Naive thymus-derived CD4-positive, alpha-beta T cell (primary cell): ENCODE data around the gene FGF1. TPM values are rescaled to one million over a fixed set of nuclear protein-coding genes. Genes with fewer than 3 reads are reported as not detected.

Experiments used
- ATAC-seq: fragments of 150-1000 bp; cut with Tn5 transposase; 2 replicates; pipeline ENCODE4 v1.10.0; 2021; ENCODE audit warnings: mild to moderate bottlenecking, moderate library complexity
- CTCF ChIA-PET: fragments of 350-600 bp; sonication (Branson Sonifier 250); formaldehyde crosslinking; loops from one replicate; lab custom pipeline; 2021; ENCODE audit warnings: antibody characterized with exemption; lab: Charles Lee
- POLR2A ChIA-PET: fragments of 350-600 bp; sonication (Branson Sonifier 250); formaldehyde crosslinking; loops from one replicate; lab custom pipeline; 2021; ENCODE audit warnings: antibody characterized with exemption, inconsistent platforms; lab: Charles Lee
- DNase-seq, 9 donors: peaks; one replicate each; pipeline versions ENCODE4 v3.0.0 to v3.0.0-alpha.2; 2020 to 2022; ENCODE audit warnings: mixed read lengths in 1 of 9
- H3K27ac ChIP-seq: one replicate; pipeline ENCODE4 v1.7.0; 2013; ENCODE audit warnings: mild to moderate bottlenecking, low read depth, low read length, moderate library complexity
- H3K27me3 ChIP-seq, 2 donors: one replicate each; pipeline ENCODE4 v1.7.0; 2013; ENCODE audit warnings: low read length in 2 of 2, mild to moderate bottlenecking in 2 of 2, moderate library complexity in 2 of 2; ENCODE audit not compliant: control insufficient read depth in 2 of 2, insufficient read depth in 2 of 2
- H3K36me3 ChIP-seq, 3 experiments: 1 replicate in 2 of 3; 2 replicates in 1 of 3; pipeline ENCODE4 v1.7.0; 2013; ENCODE audit warnings: low read length in 3 of 3, mild to moderate bottlenecking in 3 of 3, moderate library complexity in 1 of 3; ENCODE audit not compliant: insufficient read depth in 3 of 3, control insufficient read depth in 2 of 3
- H3K4me1 ChIP-seq, 2 donors: one replicate each; pipeline ENCODE4 v1.7.0; 2013; ENCODE audit warnings: low read length in 2 of 2, mild to moderate bottlenecking in 2 of 2, moderate library complexity in 1 of 2; ENCODE audit not compliant: control insufficient read depth in 2 of 2, insufficient read depth in 2 of 2
- H3K4me3 ChIP-seq: 2 replicates; pipeline ENCODE4 v1.7.0; 2013; ENCODE audit warnings: mild to moderate bottlenecking, low read length
- H3K9me3 ChIP-seq, 3 experiments: 1 replicate in 2 of 3; 2 replicates in 1 of 3; pipeline ENCODE4 v1.7.0; 2013; ENCODE audit warnings: low read length in 3 of 3; ENCODE audit not compliant: control insufficient read depth in 2 of 3
- H3K27ac Mint-ChIP-seq, 9 donors: one replicate each; pipeline ENCODE4 v1.8.0; 2020 to 2022; ENCODE audit warnings: mixed read lengths in 9 of 9, mild to moderate bottlenecking in 8 of 9, moderate library complexity in 5 of 9, inconsistent platforms in 2 of 9
- H3K27me3 Mint-ChIP-seq, 5 donors: one replicate each; pipeline ENCODE4 v1.8.0; 2021 to 2022; ENCODE audit warnings: mixed read lengths in 5 of 5, mild to moderate bottlenecking in 1 of 5
- H3K36me3 Mint-ChIP-seq, 5 donors: one replicate each; pipeline ENCODE4 v1.8.0; 2020 to 2022; ENCODE audit warnings: mixed read lengths in 5 of 5, mild to moderate bottlenecking in 3 of 5, inconsistent platforms in 1 of 5
- H3K4me1 Mint-ChIP-seq, 7 donors: one replicate each; pipeline ENCODE4 v1.8.0; 2020 to 2022; ENCODE audit warnings: mixed read lengths in 7 of 7, mild to moderate bottlenecking in 3 of 7, inconsistent platforms in 1 of 7
- H3K4me3 Mint-ChIP-seq, 10 donors: one replicate each; pipeline ENCODE4 v1.8.0; 2020 to 2022; ENCODE audit warnings: mild to moderate bottlenecking in 10 of 10, mixed read lengths in 10 of 10, moderate library complexity in 6 of 10, inconsistent platforms in 2 of 10
- H3K9me3 Mint-ChIP-seq, 11 donors: one replicate each; pipeline ENCODE4 v1.8.0; 2020 to 2022; ENCODE audit warnings: mixed read lengths in 11 of 11, mild to moderate bottlenecking in 4 of 11, inconsistent platforms in 1 of 11, moderate library complexity in 1 of 11
- intact Hi-C, 2 donors: fragments of 100-400 bp; cut with micrococcal nuclease; formaldehyde crosslinking; loops; one replicate each; pipeline ENCODE4 v1.15.1; 2023
- polyA plus RNA-seq, 2 donors: library from polyadenylated mRNA; unstranded; fragments of 300-500 nt; fragmentation: Illumina TruSeq; gene quantifications; one replicate each; pipeline ENCODE4 v1.2.3, GENCODE V29; 2021
- total RNA-seq, 6 experiments: library from RNA in 5 of 6; stranded (reverse) in 5 of 6; gene quantifications; 1 replicate in 5 of 6; 2 replicates in 1 of 6; pipeline ENCODE4 v1.2.3 and lab custom pipeline; 2021 to 2026

The FGF1 gene
- total and polyA plus RNA-seq, 7 experiments from 2014 or later = not detected

GRCh38 chr5:142642427-142642826, 43.5 kb downstream of the FGF1 start:
- intact Hi-C loops = no loop called here
- Histone ChIP-seq H3K4me1 (no peaks in the 10 kb centered on the region), H3K36me3 (no peaks in the 10 kb centered on the region), H3K27me3 (peaks cover 0 to 7% of the 10 kb centered on the region in 2 donors), H3K4me3 (no peak overlapping the region), H3K27ac (no peak overlapping the region), H3K9me3 (no peaks in the 10 kb centered on the region)
- CTCF ChIA-PET = no interaction called here
- no peaks in the 10 kb centered on the region for H3K9me3 Mint-ChIP-seq
- no peaks in the 10 kb centered on the region for H3K36me3 Mint-ChIP-seq
- H3K27ac Mint-ChIP-seq = no peak overlapping the region
- POLR2A ChIA-PET = no interaction called here
- no peak for ATAC-seq
- no peaks in the 10 kb centered on the region for H3K4me1 Mint-ChIP-seq
- DNase-seq = no peak
- H3K4me3 Mint-ChIP-seq = no peak overlapping the region
- peaks cover 8 to 45% (median 13%) of the 10 kb centered on the region in 5 donors for H3K27me3 Mint-ChIP-seq

- Mint-ChIP-seq H3K36me3 (no peaks in the 10 kb centered on the region), H3K9me3 (no peaks in the 10 kb centered on the region), H3K4me1 (no peaks in the 10 kb centered on the region), H3K27ac (no peak overlapping the region), H3K27me3 (peaks cover 8 to 47% (median 14%) of the 10 kb centered on the region in 5 donors), H3K4me3 (no peak overlapping the region)
- Histone ChIP-seq H3K27ac (no peak overlapping the region), H3K9me3 (no peaks in the 10 kb centered on the region), H3K4me1 (no peaks in the 10 kb centered on the region), H3K36me3 (no peaks in the 10 kb centered on the region), H3K27me3 (peaks cover 0 to 7% of the 10 kb centered on the region in 2 donors), H3K4me3 (no peak overlapping the region)
- intact Hi-C loops = no loop called here
- DNase-seq = no peak
- ATAC-seq = no peak
- ChIA-PET CTCF (no interaction called here), POLR2A (no interaction called here)
These were observed 44.2 kb downstream of the FGF1 start for GRCh38 chr5:142641711-142642110.

DNA sequence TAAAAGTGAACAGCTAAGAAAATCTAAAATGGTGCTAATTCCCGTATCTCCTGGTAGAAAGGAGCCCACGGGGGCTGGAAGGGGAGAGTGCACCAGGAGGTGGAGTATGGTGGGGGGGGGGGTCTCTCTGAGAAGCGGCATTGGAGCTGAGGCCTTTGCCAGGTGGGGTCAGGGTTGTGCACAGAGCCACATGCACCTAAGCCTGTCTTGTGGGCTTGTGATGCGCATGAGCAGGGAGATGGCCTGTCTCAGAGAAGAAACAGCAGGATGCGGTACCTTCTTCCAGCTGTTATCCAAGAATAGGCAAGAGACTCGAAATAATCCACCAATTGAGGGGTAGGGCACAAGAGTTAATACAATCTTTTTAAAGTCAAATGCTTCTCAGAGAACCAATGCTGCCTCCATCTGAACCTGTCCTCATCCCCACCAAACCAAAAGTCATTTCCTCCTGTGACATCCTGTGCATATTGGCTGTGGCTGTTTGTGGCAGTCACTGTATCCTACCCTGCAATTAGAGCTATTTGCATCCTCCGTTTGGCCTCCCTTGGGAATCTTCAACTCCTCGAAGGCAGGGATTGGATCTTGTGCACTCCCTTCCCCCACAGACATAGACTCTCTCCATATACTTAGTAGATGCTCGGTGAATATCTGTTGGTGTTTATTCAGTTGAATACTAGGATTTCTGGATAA, 45.4 kb downstream of the FGF1 start:
- CTCF ChIA-PET = no interaction called here
- H3K4me3 ChIP-seq = no peak overlapping the region
- no peak for ATAC-seq
- H3K27me3 ChIP-seq = peaks cover 0 to 7% of the 10 kb centered on the region in 2 donors
- H3K4me3 Mint-ChIP-seq = no peak overlapping the region
- H3K36me3 ChIP-seq = no peaks in the 10 kb centered on the region
- H3K36me3 Mint-ChIP-seq = no peaks in the 10 kb centered on the region
- no peak overlapping the region for H3K27ac Mint-ChIP-seq
- POLR2A ChIA-PET = no interaction called here
- H3K9me3 Mint-ChIP-seq = no peaks in the 10 kb centered on the region
- intact Hi-C loops = no loop called here
- H3K27ac ChIP-seq = no peak overlapping the region
- H3K4me1 ChIP-seq = no peaks in the 10 kb centered on the region
- DNase-seq = no peak
- H3K9me3 ChIP-seq = no peaks in the 10 kb centered on the region
- H3K27me3 Mint-ChIP-seq = peaks cover 8 to 45% (median 20%) of the 10 kb centered on the region in 5 donors
- H3K4me1 Mint-ChIP-seq = no peaks in the 10 kb centered on the region

DNA sequence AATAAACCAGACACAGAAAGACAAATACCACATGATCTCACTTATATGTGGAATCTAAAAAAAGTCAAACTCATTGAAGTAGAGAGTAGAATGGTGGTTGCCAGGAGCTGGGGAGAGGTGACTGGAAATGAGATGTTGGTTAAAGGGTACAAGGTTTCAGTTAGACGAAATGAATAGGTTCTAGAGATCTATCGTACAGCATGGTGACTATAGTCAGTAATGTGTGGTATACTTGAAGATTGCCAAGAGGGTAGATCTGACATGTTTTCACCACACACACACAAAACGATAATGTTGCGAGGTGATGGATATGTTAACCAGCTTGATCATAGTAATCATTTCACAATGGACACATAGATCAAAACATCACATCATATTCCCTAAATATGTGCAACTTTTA, 46.4 kb downstream of the FGF1 start:
- ATAC-seq (no peak), DNase-seq (no peak)
- Histone ChIP-seq H3K27ac (no peak overlapping the region), H3K36me3 (no peaks in the 10 kb centered on the region), H3K9me3 (no peaks in the 10 kb centered on the region), H3K4me3 (no peak overlapping the region), H3K4me1 (no peaks in the 10 kb centered on the region), H3K27me3 (peaks cover 0 to 7% of the 10 kb centered on the region in 2 donors)
- H3K27ac Mint-ChIP-seq = no peak overlapping the region
- intact Hi-C loops = no loop called here
- ChIA-PET POLR2A (no interaction called here), CTCF (no interaction called here)
- no peaks in the 10 kb centered on the region for H3K4me1 Mint-ChIP-seq
- H3K36me3 Mint-ChIP-seq = no peaks in the 10 kb centered on the region
- no peaks in the 10 kb centered on the region for H3K9me3 Mint-ChIP-seq
- H3K27me3 Mint-ChIP-seq = peaks cover 8 to 43% (median 18%) of the 10 kb centered on the region in 5 donors
- H3K4me3 Mint-ChIP-seq = no peak overlapping the region

DNA sequence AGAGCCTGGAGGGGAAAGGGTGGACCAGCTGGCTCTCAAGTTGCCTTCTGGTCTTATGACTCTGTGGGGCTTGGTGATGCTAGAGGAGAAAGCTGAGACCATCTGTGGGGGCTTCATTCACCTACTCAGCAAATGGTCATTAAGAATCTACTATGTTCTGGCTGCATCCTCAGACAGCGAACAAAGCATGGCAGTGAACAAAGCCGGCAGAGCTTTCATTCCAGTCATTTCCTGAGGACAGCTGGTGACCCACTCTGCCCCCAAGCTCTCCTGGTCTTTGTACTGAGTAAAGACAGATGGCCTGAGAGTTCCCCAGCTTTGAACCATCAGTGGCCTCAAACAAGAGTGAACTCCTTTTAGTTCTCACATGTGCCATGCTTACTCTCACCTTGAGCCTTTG, 48.0 kb downstream of the FGF1 start:
- Mint-ChIP-seq H3K27me3 (peaks cover 8 to 34% (median 13%) of the 10 kb centered on the region in 5 donors), H3K36me3 (no peaks in the 10 kb centered on the region), H3K9me3 (no peaks in the 10 kb centered on the region), H3K4me1 (no peaks in the 10 kb centered on the region), H3K27ac (no peak overlapping the region), H3K4me3 (no peak overlapping the region)
- H3K4me1 ChIP-seq = no peaks in the 10 kb centered on the region
- ChIA-PET POLR2A (no interaction called here), CTCF (no interaction called here)
- no peaks in the 10 kb centered on the region for H3K36me3 ChIP-seq
- H3K27me3 ChIP-seq = peaks cover 0 to 7% of the 10 kb centered on the region in 2 donors
- no peak for ATAC-seq
- H3K9me3 ChIP-seq = no peaks in the 10 kb centered on the region
- DNase-seq = no peak
- H3K4me3 ChIP-seq = no peak overlapping the region
- H3K27ac ChIP-seq = no peak overlapping the region
- intact Hi-C loops = no loop called here

- ChIA-PET POLR2A (no interaction called here), CTCF (no interaction called here)
- Histone ChIP-seq H3K4me1 (no peaks in the 10 kb centered on the region), H3K4me3 (no peak overlapping the region), H3K27me3 (peaks cover 0 to 7% of the 10 kb centered on the region in 2 donors), H3K27ac (no peak overlapping the region), H3K36me3 (no peaks in the 10 kb centered on the region), H3K9me3 (no peaks in the 10 kb centered on the region)
- no peak overlapping the region for H3K27ac Mint-ChIP-seq
- H3K4me3 Mint-ChIP-seq = no peak overlapping the region
- H3K9me3 Mint-ChIP-seq = no peaks in the 10 kb centered on the region
- DNase-seq (no peak), ATAC-seq (no peak)
- no peaks in the 10 kb centered on the region for H3K4me1 Mint-ChIP-seq
- peaks cover 0 to 30% (median 13%) of the 10 kb centered on the region in 5 donors for H3K27me3 Mint-ChIP-seq
- no peaks in the 10 kb centered on the region for H3K36me3 Mint-ChIP-seq
- intact Hi-C loops = no loop called here
These were observed 49.1 kb downstream of the FGF1 start for GRCh38 chr5:142636698-142637324.

DNA sequence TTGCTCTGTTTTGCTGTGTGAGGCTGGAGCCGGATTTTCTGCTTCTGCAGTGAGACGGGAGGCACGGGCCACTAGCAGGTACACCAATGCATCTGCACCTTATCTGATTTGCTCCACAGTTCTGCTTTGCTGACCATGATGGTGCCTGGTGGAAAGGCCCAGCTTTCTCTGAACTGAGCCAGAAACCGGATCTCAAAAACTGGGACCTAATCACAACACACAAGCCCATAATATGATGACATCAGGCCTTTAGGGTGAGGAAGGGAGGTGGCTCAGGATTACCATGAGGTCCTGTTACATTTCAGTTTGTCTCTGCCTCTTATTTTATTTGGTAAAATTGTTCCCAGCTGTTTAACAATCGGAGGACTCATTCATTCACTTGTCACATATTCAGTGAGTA, 49.8 kb downstream of the FGF1 start:
- Mint-ChIP-seq H3K4me3 (no peak overlapping the region), H3K27me3 (peaks cover 0 to 29% (median 13%) of the 10 kb centered on the region in 5 donors), H3K9me3 (no peaks in the 10 kb centered on the region), H3K27ac (no peak overlapping the region), H3K4me1 (no peaks in the 10 kb centered on the region), H3K36me3 (no peaks in the 10 kb centered on the region)
- H3K36me3 ChIP-seq = no peaks in the 10 kb centered on the region
- no peak overlapping the region for H3K27ac ChIP-seq
- no peaks in the 10 kb centered on the region for H3K9me3 ChIP-seq
- peaks cover 0 to 7% of the 10 kb centered on the region in 2 donors for H3K27me3 ChIP-seq
- ChIA-PET POLR2A (no interaction called here), CTCF (no interaction called here)
- H3K4me1 ChIP-seq = no peaks in the 10 kb centered on the region
- no peak for ATAC-seq
- no peak overlapping the region for H3K4me3 ChIP-seq
- DNase-seq = no peak
- intact Hi-C loops = no loop called here
